SH-SY5Y (cell line): Measurements from ENCODE around the gene PRDM5.

Experiments
- GATA2 ChIP-seq: IDR thresholded peaks from 2 replicates; pipeline ENCODE4 v1.6.1; 2011; ENCODE audit warnings: mild to moderate bottlenecking, low read depth, low read length
- GATA3 ChIP-seq: IDR thresholded peaks from 2 replicates; pipeline ENCODE4 v1.6.1; 2011; ENCODE audit warnings: low read depth, mild to moderate bottlenecking, low read length, moderate library complexity

DNA sequence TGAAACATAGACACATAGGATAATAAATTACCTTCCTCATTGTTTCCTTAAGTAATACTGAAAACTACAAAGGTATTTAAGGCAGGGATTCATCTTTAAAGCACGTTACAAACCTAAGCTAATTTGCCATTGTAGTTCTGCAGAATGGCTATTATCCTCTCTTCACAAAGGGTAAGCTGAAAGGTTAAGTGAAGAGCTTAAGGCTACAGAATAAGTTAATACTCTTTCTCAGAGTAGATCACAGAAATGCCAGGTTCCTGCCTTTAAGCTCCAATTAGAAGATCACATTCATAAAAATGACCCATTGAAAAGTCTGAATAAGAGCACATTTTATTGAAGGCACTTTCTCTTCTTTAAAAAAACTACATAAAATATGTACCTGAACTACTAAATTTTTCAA lies 42.1 kb upstream of the PRDM5 start:
- TF ChIP-seq GATA2 (no peak), GATA3 (no peak)
